ENCODE measurements around the gene NPAS3.
A peak's percentile ranks its signal among the peaks of the same experiment; 100 is the strongest.

Gene NPAS3

GRCh38 chr14:33377596-33378390, 439.1 kb downstream of the NPAS3 start:
- DNase-seq, result no peak
- intact Hi-C loops (cut with DNase I), result no loop called here

GRCh38 chr14:33381717-33382116, 443.0 kb downstream of the NPAS3 start:
- intact Hi-C loops (cut with DNase I), result no loop called here
- no peak for DNase-seq

GRCh38 chr14:33386140-33386539, 447.5 kb downstream of the NPAS3 start:
- DNase-seq, result no peak
- intact Hi-C loops (cut with DNase I), result no loop called here

- peak in 13 of 42 donors; percentile 8 to 47 (median 20) for DNase-seq
- intact Hi-C loops (cut with DNase I), result no loop called here
Measured at GRCh38 chr14:33386781-33387180, 448.1 kb downstream of the NPAS3 start.

- intact Hi-C loops (cut with DNase I), result no loop called here
- DNase-seq, result no peak
Measured at GRCh38 chr14:33390335-33390734, 451.7 kb downstream of the NPAS3 start.

- no peak for DNase-seq
- intact Hi-C loops (cut with DNase I), result no loop called here
Measured at GRCh38 chr14:33393231-33393894, 454.7 kb downstream of the NPAS3 start.

- DNase-seq, result no peak
- intact Hi-C loops (cut with DNase I), result no loop called here
Measured at GRCh38 chr14:33393895-33394368, 455.3 kb downstream of the NPAS3 start.

- no peak for DNase-seq
- intact Hi-C loops (cut with DNase I), result no loop called here
Measured at GRCh38 chr14:33401311-33401710, 462.6 kb downstream of the NPAS3 start.

- intact Hi-C loops (cut with DNase I), result no loop called here
- no peak for DNase-seq
Measured at GRCh38 chr14:33402604-33403003, 463.9 kb downstream of the NPAS3 start.

- intact Hi-C loops (cut with DNase I), result no loop called here
- no peak for DNase-seq
Measured at GRCh38 chr14:33404054-33404453, 465.4 kb downstream of the NPAS3 start.

- intact Hi-C loops (cut with DNase I), result no loop called here
- DNase-seq, result no peak
Measured at GRCh38 chr14:33404964-33405574, 466.4 kb downstream of the NPAS3 start.

GRCh38 chr14:33406766-33407165, 468.1 kb downstream of the NPAS3 start:
- intact Hi-C loops (cut with DNase I), result no loop called here
- DNase-seq, result no peak

- DNase-seq, result no peak
- intact Hi-C loops (cut with DNase I), result no loop called here
Measured at GRCh38 chr14:33408291-33408690, 469.6 kb downstream of the NPAS3 start.

- intact Hi-C loops (cut with DNase I), result no loop called here
- DNase-seq, result no peak
Measured at GRCh38 chr14:33412450-33412849, 473.8 kb downstream of the NPAS3 start.

GRCh38 chr14:33413381-33413780, 474.7 kb downstream of the NPAS3 start:
- peak in 1 of 42 donors; percentile 8 for DNase-seq
- intact Hi-C loops (cut with DNase I), result no loop called here

GRCh38 chr14:33414041-33414440, 475.4 kb downstream of the NPAS3 start:
- intact Hi-C loops (cut with DNase I), result no loop called here
- DNase-seq, result peak in 15 of 42 donors; percentile 7 to 60 (median 20)

GRCh38 chr14:33420051-33420627, 481.5 kb downstream of the NPAS3 start:
- intact Hi-C loops (cut with DNase I), result no loop called here
- no peak for DNase-seq

GRCh38 chr14:33430414-33431035, 491.8 kb downstream of the NPAS3 start:
- intact Hi-C loops (cut with DNase I), result no loop called here

GRCh38 chr14:33432407-33433023, 493.8 kb downstream of the NPAS3 start:
- intact Hi-C loops (cut with DNase I), result no loop called here
- DNase-seq, result peak in 23 of 42 donors; percentile 4 to 75 (median 29)

More at GRCh38 chr14:33430414-33431035, 491.8 kb downstream of the NPAS3 start:
- DNase-seq, result no peak
